NCI-H2196 treated with DMSO at 0.1 percent for 48 hours (cell line): ENCODE measurements around the gene TMEM126A.
A peak's percentile ranks its signal among the peaks of the same experiment; 100 is the strongest.
"Not testable (repeated sequence)": the region's sequence is repeated elsewhere in the genome, so short reads cannot be mapped to it uniquely, and the experiment has no call there.

Source experiments
- DNase-seq: peaks from one replicate; lab custom pipeline; 2025; ENCODE audit not compliant: unreplicated experiment; lab: John Stamatoyannopoulos, UW

Gene TMEM126A

DNA sequence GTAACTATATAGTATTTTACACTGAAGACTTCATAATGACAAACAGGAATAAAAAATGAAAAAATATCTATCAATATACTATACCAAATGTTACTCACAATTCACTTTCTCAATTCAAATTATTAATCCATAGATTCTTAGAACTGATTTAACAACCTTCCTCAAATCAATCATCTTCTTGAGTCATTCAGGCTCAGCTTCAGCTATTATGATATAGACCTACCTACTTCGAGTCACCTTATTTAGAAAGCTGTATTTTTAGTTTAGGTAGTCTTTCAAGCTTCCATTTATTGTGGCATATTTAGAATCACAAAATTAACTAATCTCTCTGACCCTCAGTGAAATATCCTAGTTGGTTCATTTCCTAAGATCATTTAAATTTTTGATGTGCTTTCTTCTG lies 9.0 kb downstream of the TMEM126A start:
- DNase-seq = no peak

DNA sequence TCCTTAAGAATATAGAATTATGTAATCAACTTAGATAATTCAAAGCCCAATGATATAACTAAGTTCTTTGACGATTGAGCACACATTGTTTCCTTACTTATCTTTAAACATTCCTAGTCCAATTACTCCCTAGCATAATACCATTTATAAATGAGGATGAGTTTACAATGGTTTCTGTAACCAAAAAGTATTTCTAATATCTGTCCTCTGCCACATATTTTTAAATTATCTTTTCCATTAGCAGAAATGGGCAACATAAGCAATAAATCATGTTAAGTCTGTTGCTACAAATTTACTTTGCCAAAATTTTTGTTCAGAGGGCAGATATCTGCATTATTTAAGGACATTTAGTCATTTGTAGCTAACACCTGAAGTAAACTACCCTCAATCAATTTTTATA lies 10.4 kb downstream of the TMEM126A start:
- DNase-seq = no peak

DNA sequence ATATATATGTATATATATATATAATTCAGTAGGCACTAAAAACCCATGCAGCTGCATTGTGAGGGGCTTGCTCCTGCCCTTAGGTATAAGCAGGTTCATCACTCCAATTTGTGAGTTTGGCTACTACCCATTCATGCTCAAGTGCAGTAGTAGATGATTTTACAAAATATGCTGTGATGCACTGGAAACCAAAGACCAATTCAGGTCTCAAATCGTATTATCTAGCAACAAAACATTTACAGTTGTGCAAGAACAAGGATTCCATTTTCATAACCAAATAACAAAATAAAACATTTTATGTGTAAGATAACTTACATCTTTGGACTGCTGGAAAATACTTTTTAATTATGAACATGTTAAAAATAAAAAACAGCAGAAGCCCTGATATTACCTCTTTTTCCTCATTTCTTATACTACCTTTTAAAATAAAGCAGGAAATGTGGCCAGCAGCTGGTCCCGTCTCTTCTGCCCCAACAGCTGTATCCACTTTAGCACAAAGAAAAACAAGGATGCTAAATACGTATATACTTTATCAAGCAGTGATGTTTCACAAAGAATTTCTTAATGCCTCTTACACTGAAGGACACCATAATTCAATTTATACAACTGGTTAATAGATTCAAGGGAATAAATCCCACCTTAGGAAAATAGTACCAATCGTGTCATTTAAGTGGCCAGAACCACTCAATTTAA lies 14.4 kb downstream of the TMEM126A start:
- DNase-seq = no peak

DNA sequence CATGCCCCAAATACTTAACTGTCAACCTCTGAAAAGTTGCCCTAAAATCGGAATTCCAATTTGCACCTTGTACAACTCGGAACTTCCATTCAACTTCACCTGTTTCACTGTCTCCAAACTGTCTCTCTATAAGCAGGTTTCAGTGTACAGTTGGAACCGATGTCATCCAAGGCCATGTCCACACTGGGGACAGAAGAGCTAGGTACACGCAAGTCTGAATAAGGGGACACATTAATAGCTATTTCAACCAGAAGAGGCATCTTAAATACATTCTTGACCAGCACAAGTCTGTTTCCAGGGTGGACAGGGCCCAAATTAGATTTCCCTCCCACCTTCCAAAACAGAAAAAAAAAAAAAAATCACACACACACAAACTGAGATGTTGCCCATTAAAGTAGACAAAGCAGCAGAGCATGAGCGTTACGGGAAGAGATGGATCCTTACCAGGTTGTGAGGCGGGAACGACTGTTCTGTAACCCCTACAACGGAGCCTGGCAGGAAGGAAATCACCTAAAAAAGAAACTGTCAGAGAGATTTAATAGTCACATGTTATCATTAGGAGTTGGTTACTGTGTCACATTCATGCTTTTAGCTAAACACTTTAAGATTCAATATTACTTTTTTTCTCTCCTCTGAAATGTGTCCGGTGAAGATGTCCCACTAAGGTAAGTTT lies 15.4 kb downstream of the TMEM126A start:
- no peak for DNase-seq

DNA sequence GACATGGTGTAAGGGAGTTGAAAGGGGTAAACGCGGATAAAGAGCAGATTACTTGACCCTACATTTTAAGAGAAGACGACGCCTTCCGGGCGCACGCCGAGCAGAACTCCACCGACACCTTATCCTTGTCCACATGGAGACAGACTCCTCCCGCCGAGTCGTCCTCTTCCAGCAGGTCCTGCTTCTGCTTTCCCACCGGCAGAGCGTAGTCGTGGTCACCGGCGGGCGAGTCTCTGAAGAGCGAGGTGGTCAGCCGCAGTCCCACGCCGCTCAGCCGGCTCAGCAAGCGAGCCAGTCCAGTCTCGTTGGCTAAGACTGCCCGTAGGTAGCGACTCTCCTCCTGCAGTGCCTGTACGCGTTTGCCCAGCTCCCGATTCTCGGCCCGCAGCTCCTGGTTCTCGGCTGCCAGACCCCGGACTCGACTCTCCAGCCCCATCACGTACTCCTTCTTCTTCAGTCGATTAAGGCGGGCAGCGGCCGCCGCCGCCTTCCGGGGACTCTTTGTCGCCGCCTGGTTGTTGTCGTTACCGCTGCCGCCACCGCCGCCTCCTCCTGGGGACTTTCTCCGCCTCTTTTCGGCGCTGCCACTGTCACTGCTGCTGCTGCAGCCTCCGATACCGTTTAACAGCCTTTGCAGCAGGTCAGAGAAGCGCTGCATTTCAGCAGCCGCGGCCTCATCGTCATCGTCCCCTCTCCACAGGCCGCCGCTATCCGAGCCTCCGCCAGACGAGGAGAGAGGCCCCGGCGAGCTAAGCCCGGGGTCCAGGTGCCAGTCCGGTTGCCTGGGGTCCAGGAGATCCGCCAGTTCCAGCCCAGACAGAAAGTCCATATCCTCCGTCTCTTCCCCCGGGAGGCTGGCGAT lies 16.2 kb downstream of the TMEM126A start:
- DNase-seq = peak; percentile 19

DNA sequence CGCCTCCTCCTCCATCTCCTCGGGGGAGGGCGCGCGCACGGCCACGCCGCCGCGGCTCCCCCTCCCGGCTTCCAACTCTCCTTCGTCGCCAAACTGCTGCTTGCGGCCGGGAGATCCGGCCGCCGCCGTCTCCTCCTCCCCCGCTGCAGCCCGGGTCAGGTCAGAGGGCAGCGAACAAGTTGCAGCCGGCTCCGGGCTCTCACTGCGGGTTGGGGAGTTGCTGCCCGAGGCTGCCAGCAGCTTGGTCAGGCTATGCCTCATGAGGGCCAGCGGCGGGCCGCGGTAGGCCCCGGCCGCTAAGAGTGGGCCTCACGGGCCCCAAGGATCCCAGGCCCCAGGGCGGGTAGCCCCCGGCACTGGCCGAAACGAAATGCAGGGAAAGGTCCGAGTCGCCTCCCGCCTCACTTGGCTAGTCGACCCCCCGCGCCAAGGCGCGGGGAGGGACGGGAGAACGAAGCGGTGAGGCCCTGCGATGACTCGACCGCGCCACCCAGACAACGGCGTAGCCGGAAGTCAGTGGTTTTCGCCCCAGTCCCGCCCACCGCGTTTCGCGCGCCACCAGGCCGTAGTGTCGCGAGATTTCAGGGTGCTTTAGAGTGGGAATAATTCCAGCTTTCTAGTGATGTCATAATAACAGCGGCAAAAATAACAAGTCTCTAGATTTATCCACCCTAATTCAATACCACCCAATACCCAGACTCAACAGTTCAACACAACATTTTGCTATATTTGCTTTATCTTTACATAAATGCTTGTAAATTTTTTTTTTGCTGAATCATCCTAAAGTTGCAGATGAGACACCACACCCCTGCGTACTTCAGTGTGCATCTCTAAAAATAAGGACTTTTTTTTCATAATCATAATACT lies 17.1 kb downstream of the TMEM126A start, which contains the start of gene CREBZF:
Gene CREBZF (minus strand): TSS at position 515 of the 867 bp plus-strand sequence. CDS start 254 bp downstream, at position 261.
- peak; percentile 91 for DNase-seq

DNA sequence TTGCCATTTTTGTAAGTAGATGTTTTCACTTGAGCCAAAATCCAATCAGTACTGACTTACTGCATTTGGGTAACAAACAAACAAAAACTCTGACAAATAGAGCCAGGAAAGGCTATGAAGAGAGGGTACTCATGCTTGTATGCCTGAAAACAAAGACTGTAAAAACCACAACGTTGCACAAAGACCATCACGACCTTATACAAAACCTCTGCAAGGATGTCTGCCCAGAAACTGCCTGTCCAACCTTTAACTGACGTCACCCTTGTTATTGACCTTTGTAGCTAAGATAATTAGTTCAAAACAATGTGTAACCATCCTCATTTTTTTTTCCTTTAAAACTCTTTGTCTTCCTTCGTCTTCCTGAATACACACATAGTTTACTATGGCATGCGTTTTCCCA lies 18.0 kb downstream of the TMEM126A start:
- no peak for DNase-seq

DNA sequence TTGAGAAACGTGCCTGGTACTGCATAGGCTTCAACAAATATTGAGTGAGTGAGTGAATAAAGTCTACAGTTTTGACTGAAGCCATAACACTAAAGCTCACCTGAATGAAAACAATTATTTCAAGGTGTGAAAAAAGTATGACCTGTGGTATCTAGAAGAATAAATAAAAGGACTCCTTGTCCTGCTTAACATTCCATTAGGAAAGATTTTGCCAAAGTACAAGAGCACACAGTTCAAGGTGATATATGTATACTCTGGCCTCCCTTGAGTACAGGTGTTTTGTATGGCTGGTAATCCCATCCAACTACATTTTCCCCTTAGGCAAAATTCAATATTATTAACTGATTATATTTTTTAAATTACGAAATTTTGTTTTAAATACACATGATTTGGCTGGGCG lies 18.9 kb downstream of the TMEM126A start:
- no peak for DNase-seq

DNA sequence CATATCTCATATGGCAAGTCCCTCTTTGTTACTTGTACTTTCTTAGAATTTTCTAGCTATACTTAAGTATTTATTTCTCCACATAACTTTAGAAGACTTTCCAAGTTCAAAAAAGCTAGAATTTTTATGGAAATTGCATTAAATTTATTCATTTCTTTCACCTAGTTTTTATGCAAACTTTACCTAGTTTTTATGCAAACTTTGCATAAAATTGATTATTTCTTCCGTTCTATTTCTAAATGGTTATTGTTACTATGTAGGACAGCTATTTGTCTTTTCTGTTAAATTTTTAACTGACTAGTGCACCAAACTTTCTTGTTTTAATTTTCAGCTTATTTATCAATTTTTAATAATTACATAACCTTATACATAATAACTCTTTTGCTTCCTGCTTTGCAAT lies 20.4 kb downstream of the TMEM126A start:
- no peak for DNase-seq

DNA sequence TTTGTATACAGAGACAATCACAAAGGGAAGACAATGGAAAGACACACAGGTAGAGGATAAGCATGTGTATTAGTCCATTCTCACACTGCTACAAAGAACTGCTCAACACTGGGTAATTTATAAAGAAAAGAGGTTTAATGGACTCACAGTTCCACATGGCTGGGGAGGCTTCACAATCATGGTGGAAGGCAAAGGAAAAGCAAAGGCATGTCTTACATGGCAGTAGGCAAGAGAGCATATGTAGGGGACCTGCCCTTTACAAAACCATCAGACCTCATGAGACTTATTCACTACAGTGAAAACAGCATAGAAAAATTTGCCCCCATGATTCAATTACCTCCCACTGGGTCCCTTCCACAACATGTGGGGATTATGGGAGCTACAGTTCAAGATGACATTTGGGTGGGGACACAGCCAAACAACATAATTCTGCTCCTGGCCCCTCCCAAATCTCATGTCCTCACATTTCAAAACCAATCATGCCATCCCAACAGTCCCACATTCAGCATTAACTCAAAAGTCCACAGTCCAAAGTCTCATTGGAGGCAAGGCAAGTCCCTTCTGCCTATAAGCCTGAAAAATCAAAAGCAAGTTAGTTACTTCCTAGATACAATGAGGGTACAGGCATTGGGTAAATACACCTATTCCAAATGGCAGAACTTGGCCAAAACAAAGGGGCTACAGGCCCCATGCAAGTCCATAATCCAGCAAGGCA lies 23.3 kb downstream of the TMEM126A start:
- not testable (repeated sequence) for DNase-seq

DNA sequence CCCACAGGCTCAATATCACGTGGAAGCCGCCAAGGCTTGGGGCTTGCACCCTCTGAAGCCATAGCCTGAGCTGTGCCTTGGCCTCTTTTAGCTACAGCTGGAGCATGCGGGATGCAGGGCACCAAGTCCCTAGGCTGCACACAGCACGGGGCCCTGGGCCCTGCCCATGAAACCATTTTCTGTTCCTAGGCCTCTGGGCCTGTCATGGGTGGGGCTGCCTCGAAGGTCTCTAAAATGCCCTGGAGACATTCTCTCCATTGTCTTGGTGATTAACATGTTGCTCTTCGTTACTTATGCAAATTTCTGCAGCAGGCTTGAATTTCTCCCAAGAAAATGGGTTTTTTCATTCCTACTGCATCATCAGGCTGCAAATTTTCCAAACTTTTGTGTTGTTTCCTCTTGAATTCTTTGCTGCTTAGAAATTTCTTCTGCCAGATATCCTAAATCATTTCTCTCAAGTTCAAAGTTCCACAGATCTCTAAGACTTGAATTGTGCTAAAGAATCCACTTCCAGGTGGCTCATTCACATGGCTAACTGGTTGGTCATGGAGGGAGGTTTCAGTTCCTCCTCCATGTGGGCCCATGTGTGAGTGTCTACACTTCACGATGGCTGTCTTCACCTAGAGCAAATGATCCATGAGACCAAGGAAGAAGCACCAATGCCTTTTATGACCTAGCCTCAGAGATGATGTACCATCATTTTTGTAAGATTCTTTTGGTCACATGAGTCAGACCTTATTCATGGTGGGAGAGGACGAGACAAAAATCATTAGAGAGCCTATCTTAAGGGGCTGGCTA lies 24.5 kb downstream of the TMEM126A start:
- no peak for DNase-seq

DNA sequence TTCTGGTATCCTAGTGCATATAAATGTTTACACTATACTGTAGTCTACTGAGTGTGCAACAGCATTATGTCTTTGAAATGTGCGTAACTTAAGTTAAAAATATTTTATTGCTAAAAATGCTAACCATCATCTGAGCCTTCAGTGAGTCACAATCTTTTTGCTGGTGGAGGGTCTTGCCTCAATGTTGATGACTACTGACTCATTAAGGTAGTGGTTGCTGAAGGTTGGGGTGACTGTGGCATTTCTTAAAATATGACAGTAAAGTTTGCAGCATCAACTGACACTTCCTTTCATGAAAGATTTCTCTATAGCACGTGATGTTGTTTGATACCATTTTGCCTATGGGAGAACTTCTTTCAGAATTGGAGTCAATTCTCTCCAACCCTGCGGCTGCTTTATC lies 25.6 kb downstream of the TMEM126A start:
- DNase-seq = no peak

DNA sequence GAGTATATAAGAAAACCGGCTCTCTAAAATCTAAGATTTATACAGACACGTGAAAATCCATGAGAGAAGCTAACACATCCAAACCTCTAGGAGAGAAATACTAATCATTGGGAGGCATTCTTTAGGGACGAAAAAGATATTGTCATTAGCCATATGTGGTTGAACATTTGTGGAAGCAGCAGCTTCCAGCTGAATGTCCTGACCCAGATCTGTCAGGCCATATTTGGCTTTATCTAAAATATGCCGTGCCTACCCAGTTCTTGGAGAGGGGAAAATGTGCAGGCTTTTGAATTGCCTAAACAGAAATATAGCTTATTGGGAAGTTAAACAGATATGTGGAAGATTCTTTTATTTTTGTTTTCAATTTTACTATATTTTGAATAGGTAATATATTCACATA lies 31.8 kb downstream of the TMEM126A start:
- DNase-seq = no peak

DNA sequence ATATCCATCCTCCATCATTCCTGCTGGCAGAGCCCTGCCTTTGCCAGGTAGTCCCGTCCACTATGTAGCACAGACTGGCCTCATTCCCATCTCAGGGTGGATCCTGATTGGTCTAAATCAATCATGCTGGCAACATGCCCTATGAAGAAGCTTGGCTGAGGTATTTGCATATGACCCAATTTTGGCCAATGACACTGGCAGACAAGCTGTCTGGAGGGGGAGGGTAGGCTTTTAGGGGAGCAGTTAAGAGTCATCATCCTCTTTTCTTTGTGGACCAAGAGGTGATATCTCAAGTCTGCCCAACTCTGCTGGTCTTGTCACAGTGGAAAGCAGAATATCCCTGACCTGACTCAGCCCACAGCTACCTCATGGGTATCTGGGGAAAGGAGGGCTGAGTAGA lies 33.1 kb downstream of the TMEM126A start:
- DNase-seq = peak; percentile 19

DNA sequence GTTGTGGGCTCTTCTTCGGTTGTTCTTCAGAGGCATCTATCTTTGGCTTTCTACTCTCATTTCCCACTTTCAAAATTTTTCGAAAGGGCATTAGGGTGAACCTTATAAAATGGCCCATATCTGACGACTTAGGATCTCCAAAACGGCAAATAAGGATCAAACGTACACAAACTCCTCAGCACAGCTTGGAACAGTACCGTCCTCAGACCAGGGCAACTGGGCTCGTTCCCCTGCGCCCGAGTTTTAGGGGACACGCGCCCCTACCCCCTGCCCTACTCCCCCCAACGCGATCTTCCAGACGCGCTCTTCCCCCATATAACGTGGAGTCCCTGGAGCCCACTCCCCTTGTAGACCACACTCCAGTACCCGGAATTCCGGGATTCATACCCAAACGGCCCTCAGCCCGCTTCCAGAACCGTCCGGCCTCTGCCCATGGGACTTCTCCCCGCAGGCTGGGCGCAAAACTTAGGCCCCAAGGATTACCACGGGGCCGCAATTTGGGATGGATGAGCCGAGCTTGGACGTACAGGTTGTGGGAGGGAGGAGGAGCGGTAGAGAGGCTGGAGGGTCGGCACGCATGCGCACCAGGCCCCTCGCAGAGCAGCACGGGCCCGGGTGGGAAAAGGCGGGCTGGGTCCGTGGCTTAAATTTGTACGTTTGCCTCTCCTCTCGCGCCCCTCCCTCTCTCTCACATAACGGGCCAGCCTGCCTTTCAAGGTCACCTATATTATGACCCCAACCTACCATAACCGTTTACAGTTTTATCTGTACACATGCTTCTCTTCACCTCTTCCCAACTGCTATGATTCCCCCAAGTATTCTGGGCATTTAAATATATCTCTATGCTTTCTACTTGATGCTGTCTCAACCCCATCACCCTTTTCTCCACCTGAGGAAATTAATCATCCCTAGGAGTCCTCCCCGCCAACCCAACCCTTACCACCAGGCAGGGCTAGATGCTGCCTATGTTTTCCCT lies 34.9 kb downstream of the TMEM126A start:
- peak; percentile 17 for DNase-seq

DNA sequence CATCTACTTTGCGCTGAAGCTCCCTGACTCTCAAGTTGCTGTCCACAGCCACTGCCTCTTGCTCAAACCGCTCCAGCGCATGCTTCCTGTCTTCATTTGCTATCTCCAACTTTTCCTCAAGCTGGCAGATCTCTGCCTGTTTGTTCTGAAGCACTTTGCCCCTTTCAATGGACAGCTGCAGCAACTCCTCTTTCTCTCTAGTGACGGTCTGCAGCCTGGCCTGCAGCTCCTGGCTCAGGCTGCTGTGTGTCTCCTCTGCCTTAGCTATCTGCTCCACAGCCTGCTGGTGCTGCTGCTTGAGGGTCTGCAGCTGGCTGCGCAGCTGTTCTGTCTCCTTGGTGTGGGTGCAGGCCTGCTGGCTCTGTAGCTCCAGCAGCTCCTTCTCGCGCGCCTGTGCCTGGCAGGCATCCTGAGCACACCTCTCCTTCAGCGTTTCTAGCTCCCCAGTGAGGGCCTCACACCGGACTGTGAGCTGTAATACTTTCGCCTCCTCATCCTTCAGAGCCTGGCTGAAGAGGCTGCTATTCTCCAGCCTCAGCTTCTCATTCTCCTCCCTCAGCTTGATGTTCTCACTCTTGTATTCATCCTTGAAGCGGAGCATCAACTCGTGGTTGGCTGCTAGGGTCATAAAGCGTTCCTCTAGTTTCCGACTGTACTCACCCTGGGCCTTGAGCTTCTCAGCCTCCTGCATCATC lies 37.5 kb downstream of the TMEM126A start:
- peak; percentile 18 for DNase-seq

DNA sequence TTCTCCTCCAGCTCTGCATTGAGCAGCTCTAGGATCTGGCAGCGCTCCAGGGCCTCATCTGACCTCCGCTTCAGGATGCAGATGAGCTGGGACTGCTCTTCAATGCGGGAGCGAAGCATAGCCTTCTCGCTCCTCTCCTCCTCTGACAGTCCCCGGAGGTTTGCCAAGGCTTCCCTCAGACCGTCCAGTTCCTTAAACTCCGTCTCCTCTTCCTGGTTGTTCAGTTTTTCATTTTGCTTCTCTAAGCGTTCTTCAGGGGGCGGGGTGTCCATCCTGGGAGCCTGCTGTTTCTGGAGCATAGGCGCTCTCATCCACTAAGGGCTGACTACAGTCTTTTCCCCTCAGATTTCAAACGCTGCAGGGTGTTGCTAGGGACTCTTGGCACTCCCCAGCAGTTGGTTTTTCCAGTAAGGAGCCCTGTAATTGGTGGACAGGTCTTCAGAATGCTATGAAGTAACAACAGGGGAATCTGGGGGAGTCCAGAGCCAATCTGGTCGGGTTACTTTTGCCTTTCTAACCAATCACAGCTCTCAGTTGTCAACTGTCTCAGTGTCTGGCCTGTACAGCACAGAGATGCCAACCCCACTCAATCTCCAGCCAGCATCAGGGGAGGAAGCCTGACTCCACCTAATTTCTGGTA lies 38.2 kb downstream of the TMEM126A start, which contains the start of gene CCDC89:
Gene CCDC89 (minus strand): TSS at position 376 of the 640 bp plus-strand sequence. CDS start 65 bp downstream, at position 311.
- peak; percentile 96 for DNase-seq
